Prostate gland (tissue), 2 donors: ENCODE data around the gene KMT2C. TPM values are rescaled to one million over a fixed set of nuclear protein-coding genes. Genes with fewer than 3 reads are reported as not detected.

Source experiments
- DNase-seq: peaks from one replicate; pipeline ENCODE4 v3.0.0-alpha.2; 2019; ENCODE audit warnings: low spot score
- H3K27ac ChIP-seq, 2 donors: fragments of 200-600 bp; sonication (generic); 2 replicates each; pipeline ENCODE4 v1.5.1; 2017 to 2019
- H3K27me3 ChIP-seq: fragments of 200-600 bp; sonication (generic); replicated peaks from 2 replicates; pipeline ENCODE4 v1.5.1; 2019; ENCODE audit not compliant: insufficient read depth
- H3K36me3 ChIP-seq, 2 donors: fragments of 200-600 bp; sonication (generic); 1 replicate in 1 of 2; 2 replicates in 1 of 2; pipeline versions ENCODE4 v1.5.1 to v1.8.1; 2017 to 2019
- H3K4me1 ChIP-seq: fragments of 200-600 bp; sonication (generic); replicated peaks from 2 replicates; pipeline ENCODE4 v1.5.1; 2019
- H3K4me3 ChIP-seq, 2 donors: fragments of 200-600 bp; sonication (generic); 2 replicates each; pipeline ENCODE4 v1.5.1; 2017 to 2019
- H3K9me3 ChIP-seq: fragments of 200-600 bp; sonication (generic); 2 replicates; pipeline ENCODE4 v1.5.1; 2017
- CTCF ChIP-seq, 4 experiments: fragments of 200-600 bp in 2 of 4; fragments of 450-650 bp in 2 of 4; sonication (generic) in 2 of 4; IDR thresholded peaks; 1 replicate in 3 of 4; 2 replicates in 1 of 4; pipeline ENCODE4 v1.5.1; 2016 to 2019; ENCODE audit warnings: antibody characterized with exemption in 4 of 4, mild to moderate bottlenecking in 2 of 4, moderate library complexity in 2 of 4
- POLR2A ChIP-seq: fragments of 450-650 bp; IDR thresholded peaks from one replicate; pipeline ENCODE4 v1.6.1; 2016; ENCODE audit warnings: antibody characterized with exemption, mild to moderate bottlenecking
- POLR2AphosphoS5 ChIP-seq: sonication (generic); formaldehyde crosslinking; IDR thresholded peaks from one replicate; pipeline ENCODE4 v1.6.1; 2017; ENCODE audit warnings: antibody characterized with exemption
- whole genome bisulfite sequencing: methylation state at CpG from one replicate; pipeline ENCODE4 v1.1.5; 2018; 5-methylcytosine and 5-hydroxymethylcytosine counted together
- intact Hi-C: fragments of 100-400 bp; cut with DNase I; formaldehyde crosslinking; loops from one replicate; pipeline ENCODE4 v1.14.2; 2022
- total RNA-seq, 2 donors: library from RNA; depleted of rRNA; stranded (reverse); fragments of >200 nt; gene quantifications; one replicate each; pipeline ENCODE4 v1.1.0, GENCODE V29; 2016

Gene KMT2C
- total RNA-seq, 2 donors from 2014 or later: 70.8 to 118 TPM

GRCh38 chr7:152351168-152351567 lies 84.6 kb downstream of the KMT2C start:
- intact Hi-C loops: no loop called here
- H3K9me3 ChIP-seq: no peaks in the 10 kb centered on the region
- no peaks in the 10 kb centered on the region for H3K27me3 ChIP-seq
- no peak for TF ChIP-seq POLR2A
- TF ChIP-seq POLR2AphosphoS5: no peak
- no peak for TF ChIP-seq CTCF (IDR thresholded peaks at IDR 0.05)
- DNase-seq: no peak
- H3K4me1 ChIP-seq: no peaks in the 10 kb centered on the region
- H3K4me3 ChIP-seq: no peak overlapping the region
- WGBS: 95% methylated on average over 3 of the region's 3 CpGs
- no peak overlapping the region for H3K27ac ChIP-seq
- no peaks in the 10 kb centered on the region for H3K36me3 ChIP-seq

GRCh38 chr7:152347888-152348287 lies 87.9 kb downstream of the KMT2C start:
- Histone ChIP-seq H3K9me3 (no peaks in the 10 kb centered on the region), H3K27ac (no peak overlapping the region), H3K4me1 (no peaks in the 10 kb centered on the region), H3K4me3 (no peak overlapping the region), H3K36me3 (no peaks in the 10 kb centered on the region), H3K27me3 (no peaks in the 10 kb centered on the region)
- intact Hi-C loops: no loop called here
- DNase-seq: no peak
- 99% methylated on average over 2 of the region's 2 CpGs for WGBS
- TF ChIP-seq POLR2A (no peak), POLR2AphosphoS5 (no peak), CTCF (IDR thresholded peaks at IDR 0.05) (no peak)

- Histone ChIP-seq H3K4me3 (no peak overlapping the region), H3K36me3 (no peaks in the 10 kb centered on the region), H3K27me3 (no peaks in the 10 kb centered on the region), H3K4me1 (no peaks in the 10 kb centered on the region), H3K27ac (no peak overlapping the region), H3K9me3 (no peaks in the 10 kb centered on the region)
- no peak for DNase-seq
- no peak for TF ChIP-seq CTCF (IDR thresholded peaks at IDR 0.05)
- TF ChIP-seq POLR2A: no peak
- TF ChIP-seq POLR2AphosphoS5: no peak
- WGBS: 93% methylated on average over 2 of the region's 2 CpGs
- intact Hi-C loops: no loop called here
Observed at GRCh38 chr7:152344253-152344652, 91.5 kb downstream of the KMT2C start.

GRCh38 chr7:152342796-152343195 lies 93.0 kb downstream of the KMT2C start:
- intact Hi-C loops: no loop called here
- DNase-seq: no peak
- Histone ChIP-seq H3K4me1 (no peaks in the 10 kb centered on the region), H3K27ac (no peak overlapping the region), H3K9me3 (no peaks in the 10 kb centered on the region), H3K36me3 (no peaks in the 10 kb centered on the region), H3K4me3 (no peak overlapping the region), H3K27me3 (no peaks in the 10 kb centered on the region)
- WGBS: 88% methylated on average over 2 of the region's 2 CpGs
- TF ChIP-seq CTCF (IDR thresholded peaks at IDR 0.05): no peak
- TF ChIP-seq POLR2AphosphoS5: no peak
- no peak for TF ChIP-seq POLR2A

- Histone ChIP-seq H3K9me3 (no peaks in the 10 kb centered on the region), H3K27me3 (no peaks in the 10 kb centered on the region), H3K4me1 (no peaks in the 10 kb centered on the region), H3K36me3 (no peaks in the 10 kb centered on the region), H3K4me3 (no peak overlapping the region), H3K27ac (no peak overlapping the region)
- 94% methylated on average over 2 of the region's 2 CpGs for WGBS
- intact Hi-C loops: no loop called here
- TF ChIP-seq POLR2A (no peak), POLR2AphosphoS5 (no peak), CTCF (IDR thresholded peaks at IDR 0.05) (no peak)
- no peak for DNase-seq
Observed at GRCh38 chr7:152341914-152342236, 93.9 kb downstream of the KMT2C start.
